ENCODE results near the gene HS3ST6. TPM values are rescaled to one million over a fixed set of nuclear protein-coding genes. Genes with fewer than 3 reads are reported as not detected.

HS3ST6 gene
- total and polyA plus RNA-seq, 2 of the 13 experiments (the other 11 are each of a cell fraction or from before 2014, with no cell fraction given): not detected

- no peak for TF ChIP-seq KDM6A (CRISPR knock-in tag; IDR thresholded peaks at IDR 0.05; ENCODE audit: low read depth)
- TF ChIP-seq ZBTB33 (CRISPR knock-in tag; IDR thresholded peaks at IDR 0.05): peak; percentile 15; the same call in 1 of the 2 replicates
- no peak; the same call in 1 of the 2 replicates for TF ChIP-seq KDM4B (CRISPR knock-in tag; IDR thresholded peaks at IDR 0.05)
- no peak for TF ChIP-seq GPN1 (CRISPR knock-in tag; IDR thresholded peaks at IDR 0.05; ENCODE audit: borderline replicate concordance)
- no peak for TF ChIP-seq ZNF468 (CRISPR knock-in tag; IDR thresholded peaks at IDR 0.05)
- no peak for TF ChIP-seq ZNF746 (CRISPR knock-in tag; IDR thresholded peaks at IDR 0.05)
- TF ChIP-seq FOXP4 (CRISPR knock-in tag; IDR thresholded peaks at IDR 0.05): no peak
- TF ChIP-seq ZSCAN12 (CRISPR knock-in tag; IDR thresholded peaks at IDR 0.05): no peak
- TF ChIP-seq SSRP1 (CRISPR knock-in tag; IDR thresholded peaks at IDR 0.05): peak; percentile 90; the same call in 1 of the 2 replicates
- TF ChIP-seq PLSCR1 (CRISPR knock-in tag; IDR thresholded peaks at IDR 0.05; ENCODE audit: borderline replicate concordance): 0 out of 2 replicates have a peak, but pooled peaks have one; percentile 4
- 0 out of 2 replicates have a peak, but pooled peaks have one; percentile 22 for TF ChIP-seq ZNF777 (CRISPR knock-in tag; IDR thresholded peaks at IDR 0.05)
- TF ChIP-seq ATF7-NPFF (CRISPR knock-in tag; IDR thresholded peaks at IDR 0.05; ENCODE audit: low read depth): no peak
- no peak for TF ChIP-seq ZUFSP (CRISPR knock-in tag; IDR thresholded peaks at IDR 0.05; ENCODE audit: borderline replicate concordance)
- TF ChIP-seq ARHGAP35 (CRISPR knock-in tag; IDR thresholded peaks at IDR 0.05; ENCODE audit: borderline replicate concordance): no peak
- TF ChIP-seq ZNF788 (CRISPR knock-in tag; IDR thresholded peaks at IDR 0.05; ENCODE audit: borderline replicate concordance): peak; percentile 39; the same call in 1 of the 2 replicates
- no peak; the same call in 1 of the 2 replicates for TF ChIP-seq ZNF782 (CRISPR knock-in tag; IDR thresholded peaks at IDR 0.05; ENCODE audit: borderline replicate concordance)
- TF ChIP-seq HIVEP1 (CRISPR knock-in tag; IDR thresholded peaks at IDR 0.05): no peak
- TF ChIP-seq AHR (CRISPR knock-in tag; IDR thresholded peaks at IDR 0.05): peak; percentile 35; the same call in 1 of the 2 replicates
- peak; percentile 6 for TF ChIP-seq RAD21 (CRISPR knock-in tag; IDR thresholded peaks at IDR 0.05)
- TF ChIP-seq AKAP8 (CRISPR knock-in tag; IDR thresholded peaks at IDR 0.05): 0 out of 2 replicates have a peak, but pooled peaks have one; percentile 21
- TF ChIP-seq ATM (IDR thresholded peaks at IDR 0.05; ENCODE audit: borderline replicate concordance): no peak
These were observed 42.7 kb upstream of the HS3ST6 start (continued) for GRCh38 chr16:1960665-1961630.
